Suprapubic skin (tissue), 4 donors: ENCODE results near the gene COX4I2. TPM values are rescaled to one million over a fixed set of nuclear protein-coding genes. Genes with fewer than 3 reads are reported as not detected.

ENCODE experiments used
- DNase-seq, 2 donors: peaks; one replicate each; pipeline ENCODE4 v3.0.0-alpha.2; 2019; ENCODE audit warnings: low spot score in 2 of 2
- H3K27ac ChIP-seq: fragments of 200-600 bp; sonication (generic); one replicate; pipeline ENCODE4 v1.5.1; 2019
- H3K27me3 ChIP-seq: fragments of 200-600 bp; sonication (generic); one replicate; pipeline ENCODE4 v1.5.1; 2019
- H3K36me3 ChIP-seq: fragments of 200-600 bp; sonication (generic); one replicate; pipeline ENCODE4 v1.5.1; 2019
- H3K4me1 ChIP-seq: fragments of 200-600 bp; sonication (generic); one replicate; pipeline ENCODE4 v1.5.1; 2019
- H3K4me3 ChIP-seq: fragments of 200-600 bp; sonication (generic); one replicate; pipeline ENCODE4 v1.5.1; 2019; ENCODE audit warnings: mild to moderate bottlenecking
- H3K9me3 ChIP-seq: fragments of 200-600 bp; sonication (generic); one replicate; pipeline ENCODE4 v1.5.1; 2019
- EP300 ChIP-seq: sonication (generic); formaldehyde crosslinking; IDR thresholded peaks from one replicate; pipeline ENCODE4 v1.6.1; 2017; ENCODE audit warnings: antibody characterized with exemption
- POLR2A ChIP-seq, 2 donors: fragments of 450-650 bp; IDR thresholded peaks; one replicate each; pipeline ENCODE4 v1.6.1; 2017; ENCODE audit warnings: antibody characterized with exemption in 2 of 2, mild to moderate bottlenecking in 2 of 2, moderate library complexity in 2 of 2
- POLR2AphosphoS5 ChIP-seq, 3 donors: sonication (generic); formaldehyde crosslinking; IDR thresholded peaks; one replicate each; pipeline ENCODE4 v1.6.1; 2017; ENCODE audit warnings: antibody characterized with exemption in 3 of 3
- WGBS: methylation state at CpG from one replicate; pipeline ENCODE4 v1.1.5; 2018; 5-methylcytosine and 5-hydroxymethylcytosine counted together
- total RNA-seq, 4 donors: library from RNA; depleted of rRNA; stranded (reverse); fragments of >200 nt; gene quantifications; one replicate each; pipeline ENCODE4 v1.1.0, GENCODE V29; 2016
- TF ChIP-seq, protein P1 (sequence below), 2 donors: fragments of 200-600 bp in 1 of 2; fragments of 450-650 bp in 1 of 2; sonication (generic) in 1 of 2; IDR thresholded peaks; one replicate each; pipeline ENCODE4 v1.5.1; 2016 to 2019; ENCODE audit warnings: antibody characterized with exemption in 2 of 2, mild to moderate bottlenecking in 1 of 2, moderate library complexity in 1 of 2

COX4I2 gene
- total RNA-seq, 4 donors from 2014 or later: 2.7 TPM; not detected in 3

DNA sequence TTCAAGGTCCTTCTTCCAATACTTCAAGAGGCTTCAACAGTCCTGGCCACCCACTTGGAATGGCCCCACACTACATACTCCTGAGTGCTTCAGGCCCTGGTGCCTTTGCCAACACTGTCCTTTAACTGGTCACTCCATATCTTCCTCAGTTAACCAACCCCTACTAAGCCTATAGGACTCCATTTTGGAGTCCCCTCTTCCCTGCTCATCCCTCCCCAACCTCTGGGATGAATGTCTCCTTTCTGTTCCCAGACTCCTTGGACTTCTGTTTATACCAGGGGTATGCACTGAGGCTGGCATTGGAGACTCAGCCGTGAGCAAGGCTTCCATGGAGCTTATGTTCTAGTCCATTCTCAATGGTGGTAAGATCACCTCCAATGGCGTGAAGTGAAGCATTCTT lies 33.6 kb downstream of the COX4I2 start:
- Histone ChIP-seq H3K9me3 (no peaks in the 10 kb centered on the region), H3K27ac (peak overlapping the region; percentile 93), H3K27me3 (no peaks in the 10 kb centered on the region), H3K4me1 (peaks cover 93% of the 10 kb centered on the region), H3K36me3 (peaks cover 3% of the 10 kb centered on the region), H3K4me3 (peak overlapping the region; percentile 8)
- no peak for DNase-seq
- WGBS: 98% methylated on average over 2 of the region's 2 CpGs
- TF ChIP-seq POLR2AphosphoS5 (IDR thresholded peaks at IDR 0.05): no peak
- TF ChIP-seq EP300: no peak
- TF ChIP-seq, protein P1, sequence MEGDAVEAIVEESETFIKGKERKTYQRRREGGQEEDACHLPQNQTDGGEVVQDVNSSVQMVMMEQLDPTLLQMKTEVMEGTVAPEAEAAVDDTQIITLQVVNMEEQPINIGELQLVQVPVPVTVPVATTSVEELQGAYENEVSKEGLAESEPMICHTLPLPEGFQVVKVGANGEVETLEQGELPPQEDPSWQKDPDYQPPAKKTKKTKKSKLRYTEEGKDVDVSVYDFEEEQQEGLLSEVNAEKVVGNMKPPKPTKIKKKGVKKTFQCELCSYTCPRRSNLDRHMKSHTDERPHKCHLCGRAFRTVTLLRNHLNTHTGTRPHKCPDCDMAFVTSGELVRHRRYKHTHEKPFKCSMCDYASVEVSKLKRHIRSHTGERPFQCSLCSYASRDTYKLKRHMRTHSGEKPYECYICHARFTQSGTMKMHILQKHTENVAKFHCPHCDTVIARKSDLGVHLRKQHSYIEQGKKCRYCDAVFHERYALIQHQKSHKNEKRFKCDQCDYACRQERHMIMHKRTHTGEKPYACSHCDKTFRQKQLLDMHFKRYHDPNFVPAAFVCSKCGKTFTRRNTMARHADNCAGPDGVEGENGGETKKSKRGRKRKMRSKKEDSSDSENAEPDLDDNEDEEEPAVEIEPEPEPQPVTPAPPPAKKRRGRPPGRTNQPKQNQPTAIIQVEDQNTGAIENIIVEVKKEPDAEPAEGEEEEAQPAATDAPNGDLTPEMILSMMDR (IDR thresholded peaks at IDR 0.05): no peak
- TF ChIP-seq POLR2A (IDR thresholded peaks at IDR 0.05): no peak

DNA sequence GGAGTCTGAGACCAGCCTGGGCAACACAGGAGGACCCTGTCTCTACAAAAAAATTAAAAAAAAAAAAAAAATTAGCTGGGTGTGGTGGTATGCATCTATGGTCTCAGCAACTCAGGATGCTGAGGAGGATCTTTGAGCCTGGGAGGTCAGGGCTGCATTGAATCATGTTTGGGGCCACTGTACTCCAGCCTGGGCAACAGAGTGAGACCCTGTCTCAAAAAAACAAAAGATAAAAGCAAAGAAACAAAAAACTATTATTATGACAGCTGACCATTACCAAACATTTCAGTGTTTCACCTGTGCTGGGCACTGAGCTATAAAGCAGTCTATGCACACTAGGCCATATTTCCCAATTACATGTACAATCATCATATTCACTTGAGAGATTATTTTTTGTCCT lies 35.7 kb downstream of the COX4I2 start:
- no peaks in the 10 kb centered on the region for H3K36me3 ChIP-seq
- no peaks in the 10 kb centered on the region for H3K9me3 ChIP-seq
- H3K27me3 ChIP-seq: no peaks in the 10 kb centered on the region
- H3K4me3 ChIP-seq: no peak overlapping the region
- peak overlapping the region; percentile 7 for H3K27ac ChIP-seq
- H3K4me1 ChIP-seq: peaks cover 90% of the 10 kb centered on the region
- TF ChIP-seq, protein P1 (IDR thresholded peaks at IDR 0.05): no peak
- TF ChIP-seq EP300 (no peak), POLR2A (IDR thresholded peaks at IDR 0.05) (no peak), POLR2AphosphoS5 (IDR thresholded peaks at IDR 0.05) (no peak)
- no peak for DNase-seq

DNA sequence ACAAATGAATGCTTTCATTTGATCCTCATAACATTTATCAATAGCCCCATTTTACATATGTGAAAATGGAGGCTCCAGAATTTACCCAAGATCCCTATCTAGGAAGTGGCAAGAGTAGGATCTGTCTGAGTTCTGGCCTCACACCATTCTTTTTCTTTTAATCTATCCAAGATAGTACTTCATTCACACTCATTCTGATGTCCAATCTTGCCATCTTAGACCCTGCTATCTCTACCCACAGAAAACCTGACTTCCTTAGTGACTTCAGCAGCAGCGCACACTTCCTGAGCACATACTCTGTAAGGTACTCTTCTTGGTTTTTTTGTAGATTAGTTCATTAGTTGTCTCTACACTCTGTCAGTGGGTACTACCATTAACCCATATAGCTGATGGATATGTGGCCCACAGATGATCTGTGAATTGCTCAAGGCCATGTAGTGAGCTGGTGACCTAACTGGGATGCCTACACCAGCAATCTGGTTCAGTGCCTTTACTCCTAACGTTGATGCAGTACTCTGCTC lies 36.3 kb downstream of the COX4I2 start:
- no peaks in the 10 kb centered on the region for H3K27me3 ChIP-seq
- H3K27ac ChIP-seq: peak overlapping the region; percentile 78
- WGBS: 68% methylated on average over 2 of the region's 2 CpGs
- H3K4me1 ChIP-seq: peaks cover 91% of the 10 kb centered on the region
- TF ChIP-seq EP300 (no peak), POLR2AphosphoS5 (IDR thresholded peaks at IDR 0.05) (no peak)
- TF ChIP-seq, protein P1 (IDR thresholded peaks at IDR 0.05): no peak
- no peak overlapping the region for H3K4me3 ChIP-seq
- H3K36me3 ChIP-seq: no peaks in the 10 kb centered on the region
- DNase-seq: no peak
- no peaks in the 10 kb centered on the region for H3K9me3 ChIP-seq

DNA sequence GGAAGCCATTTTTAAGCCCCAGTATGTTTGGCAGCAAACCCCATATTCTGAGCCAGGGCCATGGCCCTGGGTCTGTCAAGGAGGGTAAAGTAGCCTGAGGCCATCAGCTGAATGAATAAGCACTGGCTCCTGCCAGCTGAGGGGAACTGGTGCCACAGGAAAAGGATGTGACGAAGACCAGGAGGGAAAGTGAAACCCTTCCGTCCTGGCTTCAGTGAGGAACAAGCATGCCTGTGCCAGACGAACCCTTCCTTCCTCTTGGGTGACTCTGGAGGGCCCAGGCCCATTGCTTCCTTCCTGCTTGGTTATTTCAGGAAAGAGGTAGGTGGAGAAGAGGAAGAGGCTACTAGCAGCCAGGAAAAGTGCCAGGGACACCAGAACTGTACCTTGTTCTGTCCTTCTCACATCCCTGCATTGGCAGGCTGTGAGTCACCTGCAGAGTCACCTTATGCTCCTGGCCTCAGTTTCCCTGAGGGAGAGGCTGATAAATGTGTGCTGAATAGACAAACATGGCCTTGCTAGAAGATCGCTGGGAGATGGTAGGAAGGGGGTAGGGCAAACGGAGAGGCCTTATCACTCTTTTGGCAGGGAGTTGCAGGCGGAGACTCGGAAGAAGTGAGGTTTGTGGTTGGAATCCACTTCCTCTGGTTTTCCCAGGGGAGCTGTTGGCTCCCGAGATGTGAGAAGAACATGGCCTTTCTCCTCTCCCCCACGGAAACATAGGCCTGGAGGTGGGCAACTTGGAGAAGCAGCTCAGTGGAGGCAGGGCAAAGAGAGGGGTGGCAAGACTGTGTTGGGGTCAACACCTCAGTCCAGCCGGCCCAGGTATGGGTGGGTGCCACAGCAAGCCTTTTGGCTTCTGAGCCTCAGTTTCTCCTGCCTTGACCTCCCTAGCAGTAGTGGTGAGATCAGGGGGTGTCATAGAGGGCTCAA lies 37.4 kb downstream of the COX4I2 start:
- Histone ChIP-seq H3K36me3 (no peaks in the 10 kb centered on the region), H3K4me3 (no peak overlapping the region), H3K4me1 (peaks cover 84% of the 10 kb centered on the region), H3K9me3 (no peaks in the 10 kb centered on the region), H3K27ac (peak overlapping the region; percentile 78), H3K27me3 (no peaks in the 10 kb centered on the region)
- 22% methylated on average over 10 of the region's 10 CpGs for WGBS
- TF ChIP-seq POLR2A (IDR thresholded peaks at IDR 0.05): no peak
- TF ChIP-seq POLR2AphosphoS5 (IDR thresholded peaks at IDR 0.05): peak in 2 of 3 donors; percentile 68 to 82
- DNase-seq: peak in 1 of 2 donors; percentile 82

DNA sequence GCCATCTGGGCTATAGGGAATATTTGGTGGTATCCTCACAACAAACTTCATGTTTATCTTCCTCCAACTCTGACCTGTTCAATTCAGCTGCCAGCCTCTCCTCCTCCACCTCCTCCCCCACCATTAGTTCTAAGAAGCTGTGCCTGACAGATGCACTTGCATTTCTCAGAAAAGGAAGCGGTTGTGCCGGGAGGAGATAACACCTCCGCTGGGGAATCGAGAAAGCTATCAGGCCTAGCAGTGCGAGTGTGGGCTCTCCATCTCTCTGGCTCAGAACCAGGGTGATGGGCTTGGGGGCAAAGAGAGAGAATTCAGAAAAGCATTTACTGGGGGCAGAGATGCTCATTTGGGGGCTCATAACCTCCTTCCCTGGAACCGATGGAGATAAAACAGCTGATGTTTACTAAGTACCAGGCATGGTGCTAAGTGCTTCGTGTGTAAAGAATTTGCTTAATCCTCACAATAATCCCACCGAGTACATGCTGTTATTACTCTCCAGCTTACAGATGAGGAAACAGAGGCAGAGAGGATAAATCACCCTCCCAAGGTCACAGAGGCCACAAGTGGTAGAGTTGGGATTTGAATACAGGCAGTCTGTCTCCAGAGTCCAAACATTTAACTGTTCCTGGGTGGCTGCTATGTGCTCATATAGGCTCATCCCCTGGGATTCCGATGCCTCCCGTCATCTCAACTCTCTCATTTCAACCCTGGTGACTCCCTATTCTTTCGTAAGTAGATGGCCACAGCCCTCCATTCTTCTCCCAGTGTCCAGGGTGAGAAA lies 38.3 kb downstream of the COX4I2 start:
- H3K27me3 ChIP-seq: no peaks in the 10 kb centered on the region
- no peak overlapping the region for H3K4me3 ChIP-seq
- H3K36me3 ChIP-seq: peaks cover 4% of the 10 kb centered on the region

More for the DNA sequence above, 38.3 kb downstream of the COX4I2 start:
- no peaks in the 10 kb centered on the region for H3K9me3 ChIP-seq
- no peak for DNase-seq
- H3K27ac ChIP-seq: peak overlapping the region; percentile 78
- peaks cover 83% of the 10 kb centered on the region for H3K4me1 ChIP-seq
- 61% methylated on average over 11 of the region's 11 CpGs for WGBS
- TF ChIP-seq POLR2AphosphoS5 (IDR thresholded peaks at IDR 0.05): no peak
- no peak for TF ChIP-seq EP300
- TF ChIP-seq, protein P1 (IDR thresholded peaks at IDR 0.05): no peak
- TF ChIP-seq POLR2A (IDR thresholded peaks at IDR 0.05): no peak
